Mucosa of stomach (tissue), 1 donor: Measurements from ENCODE around the gene SPNS3.

Source experiments
- H3K27me3 ChIP-seq: one replicate; pipeline ENCODE4 v1.7.0; 2013; ENCODE audit warnings: mild to moderate bottlenecking, low read length; ENCODE audit not compliant: control insufficient read depth, insufficient read depth
- H3K36me3 ChIP-seq: one replicate; pipeline ENCODE4 v1.7.0; 2013; ENCODE audit warnings: low read length; ENCODE audit not compliant: control insufficient read depth, insufficient read depth
- H3K4me1 ChIP-seq: one replicate; pipeline ENCODE4 v1.7.0; 2013; ENCODE audit warnings: mild to moderate bottlenecking, low read length; ENCODE audit not compliant: control insufficient read depth, insufficient read depth
- H3K4me3 ChIP-seq: one replicate; pipeline ENCODE4 v1.7.0; 2013; ENCODE audit warnings: low read length
- H3K9ac ChIP-seq: one replicate; pipeline ENCODE4 v1.7.0; 2013; ENCODE audit warnings: mild to moderate bottlenecking, low read length, moderate library complexity
- H3K9me3 ChIP-seq: one replicate; pipeline ENCODE4 v1.7.0; 2013; ENCODE audit warnings: mild to moderate bottlenecking, low read length, moderate library complexity; ENCODE audit not compliant: control insufficient read depth
- donor health status: Pancreatic carcinoma.

The SPNS3 gene

DNA sequence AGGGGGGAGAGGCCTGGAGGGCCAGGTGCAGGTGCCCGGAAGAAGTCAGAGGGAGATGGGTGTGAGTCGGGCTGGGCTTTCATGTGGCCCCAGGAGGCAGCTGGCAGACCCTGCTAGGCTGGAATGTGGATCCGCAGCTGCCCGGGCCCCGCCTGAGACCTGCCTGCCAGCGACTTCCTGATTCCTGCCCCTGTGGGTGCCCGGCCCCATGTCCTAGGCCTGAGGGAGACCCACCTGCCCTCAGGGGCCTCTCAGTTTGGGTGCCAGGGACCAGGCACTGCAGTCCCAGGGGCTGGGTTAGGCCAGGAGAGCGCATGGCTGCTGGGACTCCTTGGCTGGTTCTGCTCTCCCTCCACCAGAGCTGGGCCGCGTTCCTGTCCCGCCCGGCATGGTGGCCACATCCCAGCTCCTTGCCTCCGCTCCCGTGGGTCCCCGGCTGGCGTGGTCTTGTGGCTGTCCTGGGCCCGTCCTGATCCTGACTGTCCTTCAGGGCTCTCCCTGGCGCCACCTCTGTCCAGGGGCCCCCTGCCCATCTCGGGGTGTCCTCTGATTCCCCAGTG, 42.9 kb downstream of the SPNS3 start:
- Histone ChIP-seq H3K4me1 (peaks cover 55% of the 10 kb centered on the region), H3K4me3 (no peak overlapping the region), H3K9ac (peak overlapping the region; percentile 56), H3K9me3 (no peaks in the 10 kb centered on the region), H3K36me3 (no peaks in the 10 kb centered on the region), H3K27me3 (no peaks in the 10 kb centered on the region)

DNA sequence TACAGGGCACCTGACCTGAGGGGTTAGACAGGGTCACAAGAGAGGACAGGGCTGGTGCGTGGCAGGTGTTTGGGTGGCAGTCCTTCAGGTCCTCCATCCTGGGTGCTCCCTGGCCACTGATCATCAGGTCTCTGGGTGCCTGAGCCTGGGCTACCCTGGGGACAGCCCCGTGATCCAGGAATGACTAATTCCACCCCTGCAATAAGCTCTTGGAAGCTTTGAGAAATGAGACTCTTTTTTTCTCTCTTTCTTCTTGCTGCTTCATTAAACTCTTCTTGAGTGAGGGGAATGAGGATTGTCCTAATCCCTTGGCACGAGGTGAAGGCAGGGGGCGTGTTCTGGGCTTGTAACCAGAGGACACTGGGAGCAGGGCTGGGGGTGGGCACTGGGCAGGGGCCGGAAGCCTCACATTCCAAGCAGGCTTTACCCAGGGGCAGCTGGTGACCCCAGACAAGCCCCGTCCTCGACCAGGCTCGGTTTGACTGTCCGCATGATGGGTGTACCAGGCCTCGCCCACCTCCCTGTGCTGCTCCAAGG, 43.6 kb downstream of the SPNS3 start:
- Histone ChIP-seq H3K9me3 (no peaks in the 10 kb centered on the region), H3K27me3 (no peaks in the 10 kb centered on the region), H3K9ac (peak overlapping the region; percentile 56), H3K4me3 (no peak overlapping the region), H3K36me3 (no peaks in the 10 kb centered on the region), H3K4me1 (peaks cover 62% of the 10 kb centered on the region)

DNA sequence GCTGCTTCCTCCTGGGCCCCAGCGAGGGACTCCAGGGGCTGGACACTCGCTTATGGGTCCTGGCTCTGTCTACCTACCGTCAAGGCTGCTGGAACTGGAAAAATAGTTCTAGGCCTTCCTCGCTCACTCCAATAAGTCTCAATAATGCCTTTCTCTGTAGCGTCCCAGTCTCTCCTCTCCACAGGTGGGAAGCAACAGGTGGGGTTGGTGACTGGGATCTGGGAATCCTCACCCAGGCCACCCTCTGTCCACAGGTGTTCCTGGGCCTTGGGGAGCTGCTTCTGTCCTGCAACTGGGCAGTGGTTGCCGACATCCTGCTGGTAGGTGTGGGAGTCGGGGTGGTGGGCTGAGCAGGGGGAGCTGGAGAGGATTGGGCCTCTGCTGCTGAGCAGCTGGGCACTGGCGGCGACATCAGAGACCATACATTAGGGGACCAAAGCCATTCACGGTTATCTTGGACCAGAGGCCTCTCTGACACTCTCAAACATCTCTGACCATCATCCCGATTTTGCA, 44.6 kb downstream of the SPNS3 start:
- H3K36me3 ChIP-seq = no peaks in the 10 kb centered on the region
- no peak overlapping the region for H3K4me3 ChIP-seq
- no peaks in the 10 kb centered on the region for H3K27me3 ChIP-seq
- peaks cover 73% of the 10 kb centered on the region for H3K4me1 ChIP-seq
- H3K9me3 ChIP-seq = no peaks in the 10 kb centered on the region
- H3K9ac ChIP-seq = no peak overlapping the region

DNA sequence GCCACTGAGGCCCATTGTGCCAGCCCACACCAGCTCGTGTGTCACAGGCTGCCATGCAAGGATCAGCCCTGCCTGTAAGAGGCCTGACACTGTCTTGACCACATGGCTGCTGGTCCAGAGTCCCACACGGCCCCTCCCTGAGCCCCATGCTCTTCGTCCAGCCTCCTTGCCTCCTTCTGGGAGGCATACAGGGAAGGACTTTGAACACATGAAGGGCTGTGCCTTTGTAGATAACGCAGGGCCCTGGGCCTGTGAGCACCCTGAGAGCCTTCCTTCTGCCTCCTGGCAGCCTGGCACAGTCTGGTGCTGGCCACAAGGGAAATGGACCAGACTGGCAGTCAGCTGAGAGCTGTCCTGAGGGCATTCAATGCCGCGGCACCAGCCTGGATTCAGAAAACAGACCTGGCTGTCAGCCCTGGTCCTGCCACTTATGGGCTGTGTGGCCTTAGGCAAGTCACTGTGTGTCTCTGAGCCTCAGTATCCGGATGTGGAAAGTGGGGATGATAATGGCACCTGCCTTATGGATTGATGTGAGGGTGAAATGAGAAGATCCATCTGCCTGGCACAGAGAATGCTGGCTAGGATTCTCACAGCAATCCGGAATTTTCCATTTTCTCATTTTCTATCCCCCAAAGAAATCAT, 45.7 kb downstream of the SPNS3 start:
- H3K4me1 ChIP-seq = peaks cover 75% of the 10 kb centered on the region
- no peaks in the 10 kb centered on the region for H3K36me3 ChIP-seq
- no peak overlapping the region for H3K4me3 ChIP-seq
- no peaks in the 10 kb centered on the region for H3K9me3 ChIP-seq
- H3K27me3 ChIP-seq = no peaks in the 10 kb centered on the region
- H3K9ac ChIP-seq = no peak overlapping the region

DNA sequence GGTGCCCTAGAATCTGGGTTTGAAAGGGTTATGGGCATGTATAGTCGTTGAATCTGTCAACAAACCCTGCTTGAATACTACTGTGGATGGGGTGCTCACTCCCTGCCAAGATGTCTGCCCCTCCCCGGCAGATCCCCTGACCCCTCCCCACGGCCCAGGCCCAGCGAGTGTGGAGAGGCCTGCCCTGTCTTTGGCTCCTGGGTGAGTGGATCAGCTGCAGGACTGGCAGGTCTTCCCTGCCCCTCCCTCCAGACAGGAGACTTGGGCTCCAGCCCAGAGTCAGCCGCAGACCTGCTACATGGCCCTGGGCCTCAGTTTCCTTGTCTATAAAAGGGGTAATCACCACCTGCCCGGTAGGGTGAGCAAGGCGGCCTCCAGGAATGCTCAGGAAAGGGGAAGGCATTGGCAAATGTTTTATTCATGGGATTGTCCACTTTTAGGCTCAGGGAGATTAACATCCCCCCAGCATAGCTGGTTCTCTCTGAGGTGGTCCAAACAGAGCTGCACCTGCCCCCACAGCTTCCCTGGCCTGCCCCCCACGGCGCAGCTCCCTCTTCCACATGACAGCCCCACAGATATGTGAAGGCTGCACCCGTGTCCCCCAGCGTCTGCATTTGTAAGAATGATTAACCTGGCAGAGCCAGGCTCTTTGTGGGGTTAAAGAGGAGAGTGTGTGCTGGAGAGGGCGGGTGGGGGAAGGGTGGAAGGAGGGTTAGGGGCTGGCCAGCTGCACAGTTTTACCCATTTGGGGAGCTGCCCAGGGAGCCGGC, 46.4 kb downstream of the SPNS3 start:
- Histone ChIP-seq H3K27me3 (no peaks in the 10 kb centered on the region), H3K9ac (no peak overlapping the region), H3K36me3 (no peaks in the 10 kb centered on the region), H3K4me3 (no peak overlapping the region), H3K4me1 (peaks cover 75% of the 10 kb centered on the region), H3K9me3 (no peaks in the 10 kb centered on the region)

DNA sequence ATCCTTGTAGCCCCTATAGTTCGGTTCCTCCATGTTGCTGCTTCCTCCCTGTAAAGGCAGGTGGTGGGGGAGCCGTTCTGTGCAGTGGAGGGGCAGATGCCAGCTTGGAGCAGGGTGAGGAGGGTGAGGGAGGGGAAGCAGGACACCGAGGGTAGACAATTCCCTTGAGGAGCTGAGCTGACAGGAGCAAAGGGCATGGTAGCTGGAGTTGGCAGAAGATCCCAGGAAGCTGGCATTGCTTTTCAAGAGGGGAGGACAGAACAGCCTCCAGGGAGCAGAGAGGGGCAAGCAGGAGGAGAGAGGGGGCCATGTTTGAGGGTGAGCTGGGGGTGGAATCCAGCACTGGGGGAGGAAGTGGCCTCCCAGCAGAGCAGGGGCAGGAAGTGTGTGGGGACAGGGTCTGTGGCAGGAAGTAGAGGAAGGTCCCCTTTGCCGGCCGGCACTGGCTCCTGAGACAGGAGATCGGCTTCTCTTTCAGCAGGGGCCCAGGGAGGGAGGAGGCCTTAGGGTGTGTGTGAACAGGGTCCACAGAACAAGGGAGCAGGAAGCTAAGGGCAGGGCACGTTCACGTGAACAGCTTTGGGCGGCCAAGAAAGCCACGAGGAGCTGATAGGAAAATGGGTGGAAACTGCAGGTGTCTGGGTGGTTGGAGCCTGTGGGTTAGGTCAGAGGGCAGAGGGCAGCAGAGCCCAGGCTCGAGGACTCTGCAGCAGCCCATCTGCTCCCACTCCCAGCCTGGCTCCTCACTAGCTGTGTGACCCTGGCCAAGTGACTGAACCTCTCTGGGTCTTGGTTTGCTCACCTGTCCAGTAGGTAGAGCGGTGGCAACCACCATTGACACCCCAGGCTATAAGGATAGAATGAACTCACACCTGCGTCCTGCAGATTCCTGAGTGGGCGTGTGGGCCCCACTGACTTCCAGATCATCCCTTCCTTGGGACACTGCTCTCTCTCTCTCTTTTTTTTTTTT, 47.5 kb downstream of the SPNS3 start:
- Histone ChIP-seq H3K9ac (peak overlapping the region; percentile 67), H3K27me3 (no peaks in the 10 kb centered on the region), H3K4me3 (no peak overlapping the region), H3K9me3 (no peaks in the 10 kb centered on the region), H3K4me1 (peaks cover 70% of the 10 kb centered on the region), H3K36me3 (no peaks in the 10 kb centered on the region)

DNA sequence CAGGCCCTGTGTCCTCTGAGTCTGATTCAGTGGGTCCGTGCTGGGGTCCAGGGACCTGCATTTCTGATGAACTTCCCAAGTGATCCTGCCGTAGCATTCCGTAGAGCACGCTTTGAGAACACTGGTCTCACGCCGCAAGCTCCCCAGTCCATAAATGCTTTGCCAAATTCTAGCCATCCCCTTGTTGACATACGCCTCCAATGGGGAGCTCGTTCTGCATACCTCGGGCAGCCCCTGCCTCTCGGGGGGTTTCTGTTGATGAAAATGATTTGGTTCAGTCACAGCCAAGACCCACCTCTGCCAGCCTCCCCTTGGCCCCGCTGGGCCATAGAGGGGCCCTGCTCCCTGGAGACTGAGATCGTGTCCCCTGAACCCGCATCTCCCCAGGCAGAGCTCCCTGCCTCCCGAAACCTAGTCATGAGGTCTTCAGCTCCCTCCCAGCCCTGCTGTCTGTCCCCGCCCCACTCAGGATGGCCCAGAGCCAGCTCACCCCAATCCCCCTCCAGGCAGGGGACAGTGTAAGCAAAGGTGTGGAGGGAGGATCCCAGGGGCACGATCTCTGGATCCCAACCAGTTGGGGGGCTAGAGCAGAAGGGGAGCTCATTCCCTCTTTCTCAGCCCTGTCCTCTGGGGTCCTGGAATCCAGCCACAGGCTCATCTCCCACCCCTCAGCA, 48.7 kb downstream of the SPNS3 start:
- no peaks in the 10 kb centered on the region for H3K9me3 ChIP-seq
- no peaks in the 10 kb centered on the region for H3K27me3 ChIP-seq
- H3K36me3 ChIP-seq = no peaks in the 10 kb centered on the region
- H3K9ac ChIP-seq = peak overlapping the region; percentile 73
- H3K4me3 ChIP-seq = peak overlapping the region; percentile 34
- peaks cover 57% of the 10 kb centered on the region for H3K4me1 ChIP-seq

DNA sequence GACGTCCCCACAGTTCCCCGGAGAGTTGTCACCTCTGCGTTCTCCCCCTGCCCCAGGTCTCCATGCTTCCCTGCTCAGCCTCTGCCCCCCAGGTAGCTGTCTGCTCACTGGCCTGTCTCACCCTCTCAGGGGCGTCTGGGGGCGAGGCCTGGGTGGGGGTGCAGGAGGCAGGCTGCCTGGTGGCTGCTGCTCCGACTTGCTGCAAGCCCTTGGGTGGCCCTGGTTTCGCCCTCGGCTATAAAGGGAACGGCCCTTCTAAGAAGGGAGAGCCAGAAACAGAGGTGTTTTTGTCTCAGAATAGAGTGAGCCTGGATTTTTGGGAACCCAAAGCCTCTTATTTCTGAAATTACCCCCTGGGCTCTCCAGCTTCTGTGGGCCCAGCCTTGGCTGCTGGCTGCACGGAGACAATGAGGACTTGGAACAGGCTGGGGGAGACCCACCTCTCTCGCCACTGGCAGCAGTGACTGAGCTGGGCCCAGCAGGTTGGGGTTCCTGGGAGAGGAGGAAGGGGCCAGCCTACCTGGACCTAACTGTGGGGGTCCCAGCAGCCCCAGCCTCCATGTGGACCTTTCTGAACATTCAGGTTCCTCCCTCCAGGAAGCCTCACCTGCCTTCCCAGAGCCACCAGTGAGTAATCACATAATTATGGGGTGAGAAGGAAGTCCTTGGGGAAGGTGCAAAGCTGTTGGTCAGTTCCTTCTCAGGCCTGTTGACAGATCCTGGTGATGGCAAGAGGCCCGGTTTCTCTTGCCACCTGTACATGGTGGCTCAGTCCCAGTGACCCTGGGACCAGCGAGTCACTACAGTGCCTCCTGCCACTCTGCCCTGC, 49.5 kb downstream of the SPNS3 start:
- H3K36me3 ChIP-seq = no peaks in the 10 kb centered on the region
- no peaks in the 10 kb centered on the region for H3K9me3 ChIP-seq
- peaks cover 54% of the 10 kb centered on the region for H3K4me1 ChIP-seq
- H3K27me3 ChIP-seq = no peaks in the 10 kb centered on the region
- peak overlapping the region; percentile 73 for H3K9ac ChIP-seq
- peak overlapping the region; percentile 34 for H3K4me3 ChIP-seq

DNA sequence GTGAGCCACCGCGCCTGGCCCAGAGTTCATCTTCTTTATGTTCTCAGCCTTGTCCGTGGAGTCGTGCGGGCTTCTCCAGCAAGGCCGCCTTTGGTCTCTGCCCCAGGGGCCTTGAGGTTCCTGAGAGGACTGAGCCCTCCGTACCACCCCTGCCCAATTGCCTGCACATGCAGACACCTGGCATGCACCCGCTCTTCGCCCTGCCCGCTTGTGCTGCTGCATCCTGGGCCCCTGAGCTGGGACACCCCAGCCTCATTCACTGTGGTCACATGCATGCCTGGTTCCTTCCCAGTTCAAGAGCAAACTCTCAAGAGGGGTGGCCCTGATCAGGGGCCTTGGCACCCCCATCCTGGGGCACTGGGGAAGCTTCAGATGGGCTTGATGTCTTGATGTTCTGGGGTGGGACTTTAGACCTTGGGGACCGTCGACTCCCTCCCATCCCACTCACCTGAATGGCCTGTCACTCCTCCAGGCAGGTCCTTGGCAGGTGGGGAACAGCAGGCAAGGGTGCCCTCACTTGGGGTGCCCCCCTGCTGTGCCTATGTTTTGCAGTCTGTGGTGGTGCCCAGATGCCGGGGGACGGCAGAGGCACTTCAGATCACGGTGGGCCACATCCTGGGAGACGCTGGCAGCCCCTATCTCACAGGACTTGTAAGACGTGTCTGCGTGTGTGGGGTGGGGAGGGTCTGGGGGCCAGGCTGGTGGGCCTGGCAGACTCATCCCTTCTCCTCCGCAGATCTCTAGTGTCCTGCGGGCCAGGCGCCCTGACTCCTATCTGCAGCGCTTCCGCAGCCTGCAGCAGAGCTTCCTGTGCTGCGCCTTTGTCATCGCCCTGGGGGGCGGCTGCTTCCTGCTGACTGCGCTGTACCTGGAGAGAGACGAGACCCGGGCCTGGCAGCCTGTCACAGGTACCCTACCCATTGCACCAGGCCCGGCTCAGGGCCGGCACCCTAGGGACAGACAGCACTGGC, 52.2 kb downstream of the SPNS3 start:
- Histone ChIP-seq H3K4me1 (peaks cover 48% of the 10 kb centered on the region), H3K36me3 (no peaks in the 10 kb centered on the region), H3K4me3 (no peak overlapping the region), H3K9me3 (no peaks in the 10 kb centered on the region), H3K9ac (no peak overlapping the region), H3K27me3 (no peaks in the 10 kb centered on the region)

DNA sequence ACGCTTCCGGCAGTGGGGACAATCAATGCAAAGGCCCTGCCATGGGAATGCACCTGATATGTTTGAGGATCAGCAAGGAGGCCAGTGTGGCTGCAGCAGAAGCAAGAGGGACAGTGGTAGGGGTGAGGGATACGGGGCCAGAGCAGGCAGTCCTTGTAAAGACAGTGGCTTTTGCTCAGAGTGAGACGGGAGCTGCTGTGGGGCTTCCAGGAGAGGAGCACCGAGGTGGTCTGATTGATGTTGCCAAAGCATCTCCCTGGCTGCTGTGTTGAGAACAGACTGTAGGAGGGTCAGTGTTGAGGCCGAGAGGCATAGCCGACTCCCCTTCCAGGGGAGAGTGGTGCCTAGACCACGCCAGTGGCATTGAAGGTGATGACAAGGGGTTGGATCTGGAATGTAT, 53.6 kb downstream of the SPNS3 start:
- H3K9me3 ChIP-seq = no peaks in the 10 kb centered on the region
- no peak overlapping the region for H3K9ac ChIP-seq
- no peaks in the 10 kb centered on the region for H3K27me3 ChIP-seq
- H3K36me3 ChIP-seq = no peaks in the 10 kb centered on the region
- H3K4me3 ChIP-seq = no peak overlapping the region
- H3K4me1 ChIP-seq = peaks cover 45% of the 10 kb centered on the region
